C4-2B (cell line): Measurements from ENCODE around the gene RNF224.

Experiments
- CTCF ChIP-seq: fragments of 450-650 bp; conservative IDR thresholded peaks from 2 replicates; pipeline ENCODE4 v1.5.1; 2017; ENCODE audit warnings: mild to moderate bottlenecking
- ZFX ChIP-seq: fragments of 450-650 bp; IDR thresholded peaks from 2 replicates; pipeline ENCODE4 v1.6.1; 2017

DNA sequence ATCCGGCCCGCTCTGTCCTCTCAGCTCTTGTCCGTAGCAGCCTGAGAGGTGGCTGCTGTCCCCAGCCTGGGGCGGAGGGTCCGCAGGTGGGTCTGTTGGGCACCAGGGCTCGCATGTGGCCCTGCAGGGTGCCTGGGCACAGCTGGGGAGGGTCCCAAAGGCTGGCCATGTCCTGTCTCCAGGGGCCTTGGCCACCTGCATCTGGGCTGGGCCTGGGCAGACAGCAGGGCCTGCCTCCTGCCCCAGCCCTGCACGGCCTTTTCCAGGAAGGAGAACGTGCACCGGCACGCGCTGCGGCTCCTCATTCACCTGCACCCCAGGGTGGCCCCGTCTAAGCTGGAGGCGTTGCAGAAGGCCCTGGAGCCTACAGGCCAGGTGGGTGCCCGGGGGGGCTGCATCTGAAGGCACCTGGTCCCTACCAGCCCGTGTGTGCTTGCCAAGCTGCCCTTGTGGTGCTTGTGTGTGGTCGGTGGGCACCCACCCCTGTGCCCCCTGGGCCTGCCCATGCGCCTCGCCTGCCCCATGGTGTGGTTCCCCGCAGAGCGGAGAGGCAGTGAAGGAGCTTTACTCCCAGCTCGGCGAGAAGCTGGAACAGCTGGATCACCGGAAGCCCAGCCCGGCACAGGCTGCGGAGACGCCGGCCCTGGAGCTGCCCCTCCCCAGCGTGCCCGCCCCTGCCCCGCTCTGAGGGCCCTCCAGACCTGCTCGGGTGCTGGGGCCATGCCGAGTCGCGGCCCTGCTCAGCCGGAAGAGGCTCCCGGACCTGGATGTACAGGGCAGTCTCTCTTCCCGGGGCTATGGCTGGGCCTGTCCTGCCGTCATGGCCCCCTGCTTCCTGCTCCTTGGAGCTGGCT is 45.2 kb downstream of the RNF224 start:
- TF ChIP-seq CTCF (no peak), ZFX (no peak)
